LNCAP (cell line): ENCODE data around the gene ZNF280A.

Experiments used
- CTCF ChIP-seq: fragments of 450-650 bp; IDR thresholded peaks from 2 replicates; pipeline ENCODE4 v1.5.1; 2017; ENCODE audit warnings: mild to moderate bottlenecking

ZNF280A gene

GRCh38 chr22:22480940-22481339, 39.1 kb downstream of the ZNF280A start:
- no peak for TF ChIP-seq CTCF

- no peak for TF ChIP-seq CTCF
These were observed 40.0 kb downstream of the ZNF280A start for GRCh38 chr22:22479999-22480532.

GRCh38 chr22:22479116-22479515, 41.0 kb downstream of the ZNF280A start:
- no peak for TF ChIP-seq CTCF

- TF ChIP-seq CTCF: no peak
These were observed 41.6 kb downstream of the ZNF280A start for GRCh38 chr22:22478470-22478869.

- TF ChIP-seq CTCF: no peak
These were observed 45.3 kb downstream of the ZNF280A start for GRCh38 chr22:22474733-22475132.

GRCh38 chr22:22469527-22469926, 50.5 kb downstream of the ZNF280A start:
- no peak for TF ChIP-seq CTCF

- no peak for TF ChIP-seq CTCF
These were observed 53.0 kb downstream of the ZNF280A start for GRCh38 chr22:22467112-22467511.

- TF ChIP-seq CTCF: no peak
These were observed 54.3 kb downstream of the ZNF280A start for GRCh38 chr22:22465782-22466181.
